ENCODE results near the gene NDUFA8. TPM values are rescaled to one million over a fixed set of nuclear protein-coding genes. Genes with fewer than 3 reads are reported as not detected.

NDUFA8 gene
- total and polyA plus RNA-seq, 9 of the 15 experiments (the other 6 are each of a cell fraction or from before 2014, with no cell fraction given): 105 to 212 (median 133) TPM

DNA sequence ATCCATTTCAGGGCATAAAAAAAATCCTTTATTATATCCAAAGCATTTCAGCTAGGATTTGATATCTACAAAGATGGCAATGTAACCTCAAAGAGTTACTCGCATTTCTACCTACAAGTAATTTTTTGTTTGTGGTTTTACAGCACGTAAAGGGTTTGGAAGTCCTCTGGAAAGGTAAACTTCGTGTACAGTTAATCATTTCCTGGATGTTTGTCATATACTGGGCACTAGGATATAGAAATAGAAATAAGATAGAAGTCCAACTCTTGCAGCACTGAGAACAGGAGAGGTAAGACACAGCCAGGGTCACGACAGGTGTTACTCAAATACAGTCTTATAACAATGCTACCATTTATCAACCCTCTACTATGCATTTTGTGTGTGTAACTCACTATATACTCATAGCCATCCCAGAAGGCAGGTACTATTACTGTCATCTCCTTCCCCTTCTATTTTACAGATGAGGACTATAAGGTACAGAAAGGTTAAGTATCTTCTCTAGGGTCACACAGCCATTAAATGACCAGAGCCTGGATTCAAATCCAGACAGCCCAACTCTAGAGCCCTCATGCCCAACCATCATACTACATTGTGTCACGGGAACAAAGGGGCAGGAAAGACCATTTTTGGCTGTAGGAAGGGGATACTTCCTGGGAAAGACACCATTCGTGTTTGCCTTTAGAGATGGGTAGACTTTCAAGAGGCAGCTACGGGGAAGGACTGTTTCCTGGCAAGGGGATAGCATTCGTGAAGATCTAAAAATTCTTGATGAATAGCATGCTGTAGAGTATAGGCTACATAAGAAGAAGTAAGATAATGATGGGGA is 19.0 kb downstream of the NDUFA8 start:
- ATAC-seq: no peak
- WGBS (ENCODE audit: insufficient coverage, low coverage, missing lambda C conversion rate): 47% methylated on average over 8 of the region's 8 CpGs
- Histone ChIP-seq H3K4me3 (no peak overlapping the region), H3K27me3 (ENCODE audit: control insufficient read depth in 2 of 2, insufficient read depth in 2 of 2, low read length in 2 of 2) (peaks cover 0 to 2% of the 10 kb centered on the region in 2 experiments; a peak in 1 of 5 replicates), H4K20me1 (replicated peaks; ENCODE audit: control insufficient read depth, insufficient read depth, low read length) (peaks cover 12% of the 10 kb centered on the region), H2AFZ (ENCODE audit: low read depth, low read length) (no peak overlapping the region), H3K4me2 (ENCODE audit: insufficient read depth, low read length) (no peak overlapping the region), H3K9ac (ENCODE audit: insufficient read depth in 1 of 2, low read depth in 2 of 2, low read length in 2 of 2) (no peak overlapping the region), H3K9me3 (replicated peaks; ENCODE audit: control insufficient read depth, insufficient read depth, low read depth, low read length) (no peaks in the 10 kb centered on the region), H3K9me1 (ENCODE audit: control insufficient read depth, insufficient read depth, low read length) (no peaks in the 10 kb centered on the region), H3K79me2 (ENCODE audit: control insufficient read depth, insufficient read depth, low read length) (no peaks in the 10 kb centered on the region), H3K36me3 (ENCODE audit: control insufficient read depth, insufficient read depth, low read length) (peaks cover 39% of the 10 kb centered on the region), H3K4me1 (replicated peaks in 1 of 2; ENCODE audit: control insufficient read depth in 2 of 2, insufficient read depth in 2 of 2, low read length in 2 of 2) (peaks cover 0 to 3% of the 10 kb centered on the region in 2 experiments; a peak in 2 of 5 replicates), H3K27ac (ENCODE audit: extremely low read depth, low read depth, low read length) (no peak overlapping the region)
- intact Hi-C loops (cut with micrococcal nuclease) (no loop called here), in situ Hi-C loops (cut with MboI) (no loop called here)
- peak; percentile 51 for TF ChIP-seq RBM25 (IDR thresholded peaks at IDR 0.05; ENCODE audit: low read depth, low read length, severe bottlenecking)
- TF ChIP-seq, protein P1, sequence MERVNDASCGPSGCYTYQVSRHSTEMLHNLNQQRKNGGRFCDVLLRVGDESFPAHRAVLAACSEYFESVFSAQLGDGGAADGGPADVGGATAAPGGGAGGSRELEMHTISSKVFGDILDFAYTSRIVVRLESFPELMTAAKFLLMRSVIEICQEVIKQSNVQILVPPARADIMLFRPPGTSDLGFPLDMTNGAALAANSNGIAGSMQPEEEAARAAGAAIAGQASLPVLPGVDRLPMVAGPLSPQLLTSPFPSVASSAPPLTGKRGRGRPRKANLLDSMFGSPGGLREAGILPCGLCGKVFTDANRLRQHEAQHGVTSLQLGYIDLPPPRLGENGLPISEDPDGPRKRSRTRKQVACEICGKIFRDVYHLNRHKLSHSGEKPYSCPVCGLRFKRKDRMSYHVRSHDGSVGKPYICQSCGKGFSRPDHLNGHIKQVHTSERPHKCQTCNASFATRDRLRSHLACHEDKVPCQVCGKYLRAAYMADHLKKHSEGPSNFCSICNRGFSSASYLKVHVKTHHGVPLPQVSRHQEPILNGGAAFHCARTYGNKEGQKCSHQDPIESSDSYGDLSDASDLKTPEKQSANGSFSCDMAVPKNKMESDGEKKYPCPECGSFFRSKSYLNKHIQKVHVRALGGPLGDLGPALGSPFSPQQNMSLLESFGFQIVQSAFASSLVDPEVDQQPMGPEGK (CRISPR knock-in tag; IDR thresholded peaks at IDR 0.05; ENCODE audit: borderline replicate concordance): no peak
- ChIA-PET CTCF (ENCODE audit: low intra/inter-chr PET ratio) (no interaction called here), POLR2A (no interaction called here)
- no peak for DNase-seq (ENCODE audit: extremely low read depth in 1 of 4, low spot score in 3 of 4)
- BruUV-seq (replicated peaks): no TSS peak
- FAIRE-seq: no peak

Measured in K562 (cell line).